Subcutaneous abdominal adipose tissue (tissue), 5 donors: ENCODE measurements around the gene TLR8.

Experiments
- H3K27ac ChIP-seq: one replicate; pipeline ENCODE4 v1.7.0; 2013; ENCODE audit warnings: low read depth, mild to moderate bottlenecking, inconsistent platforms, low read length, moderate library complexity
- H3K27me3 ChIP-seq, 5 donors: one replicate each; pipeline ENCODE4 v1.7.0; 2013; ENCODE audit warnings: low read length in 5 of 5, inconsistent platforms in 1 of 5; ENCODE audit not compliant: control insufficient read depth in 5 of 5, insufficient read depth in 4 of 5
- H3K36me3 ChIP-seq, 5 donors: one replicate each; pipeline ENCODE4 v1.7.0; 2013; ENCODE audit warnings: low read length in 5 of 5; ENCODE audit not compliant: control insufficient read depth in 5 of 5, insufficient read depth in 5 of 5
- H3K4me1 ChIP-seq, 5 donors: one replicate each; pipeline ENCODE4 v1.7.0; 2013; ENCODE audit warnings: low read length in 5 of 5, mild to moderate bottlenecking in 3 of 5, moderate library complexity in 1 of 5; ENCODE audit not compliant: control insufficient read depth in 5 of 5, insufficient read depth in 5 of 5
- H3K4me3 ChIP-seq, 5 donors: one replicate each; pipeline ENCODE4 v1.7.0; 2013; ENCODE audit warnings: low read length in 5 of 5, low read depth in 1 of 5
- H3K9ac ChIP-seq, 5 donors: one replicate each; pipeline ENCODE4 v1.7.0; 2013; ENCODE audit warnings: low read length in 5 of 5, mild to moderate bottlenecking in 4 of 5, moderate library complexity in 3 of 5
- H3K9me3 ChIP-seq, 5 donors: one replicate each; pipeline ENCODE4 v1.7.0; 2013; ENCODE audit warnings: low read length in 5 of 5; ENCODE audit not compliant: control insufficient read depth in 5 of 5
- donor health status: healthy.
- donor health status: healthy.
- donor health status: healthy.
- donor health status: healthy.
- donor health status: healthy.

TLR8 gene

GRCh38 chrX:12949205-12949926 lies 42.9 kb downstream of the TLR8 start:
- peak overlapping the region; percentile 67 for H3K27ac ChIP-seq
- H3K9me3 ChIP-seq = no peaks in the 10 kb centered on the region
- H3K9ac ChIP-seq = peak overlapping the region in 1 of 5 donors; percentile 69
- H3K4me3 ChIP-seq = peak overlapping the region in 4 of 5 donors; percentile 8 to 31 (median 18)
- H3K4me1 ChIP-seq = peaks cover 12 to 32% (median 15%) of the 10 kb centered on the region in 5 donors
- no peaks in the 10 kb centered on the region for H3K36me3 ChIP-seq
- peaks cover 0 to 5% (median 0%) of the 10 kb centered on the region in 5 donors for H3K27me3 ChIP-seq

GRCh38 chrX:12949927-12950656 lies 43.7 kb downstream of the TLR8 start:
- Histone ChIP-seq H3K27ac (peak overlapping the region; percentile 67), H3K4me1 (peaks cover 12 to 39% (median 20%) of the 10 kb centered on the region in 5 donors), H3K9ac (peak overlapping the region in 2 of 5 donors; percentile 23 to 69), H3K4me3 (peak overlapping the region in 4 of 5 donors; percentile 8 to 31 (median 18)), H3K27me3 (peaks cover 0 to 5% (median 0%) of the 10 kb centered on the region in 5 donors), H3K9me3 (no peaks in the 10 kb centered on the region), H3K36me3 (no peaks in the 10 kb centered on the region)

- Histone ChIP-seq H3K9ac (no peak overlapping the region), H3K4me3 (peak overlapping the region in 1 of 5 donors; percentile 18), H3K27me3 (peaks cover 0 to 5% (median 0%) of the 10 kb centered on the region in 5 donors), H3K27ac (peak overlapping the region; percentile 67), H3K4me1 (peaks cover 13 to 46% (median 24%) of the 10 kb centered on the region in 5 donors), H3K36me3 (no peaks in the 10 kb centered on the region), H3K9me3 (no peaks in the 10 kb centered on the region)
Measured at GRCh38 chrX:12950851-12951594, 44.6 kb downstream of the TLR8 start.

DNA sequence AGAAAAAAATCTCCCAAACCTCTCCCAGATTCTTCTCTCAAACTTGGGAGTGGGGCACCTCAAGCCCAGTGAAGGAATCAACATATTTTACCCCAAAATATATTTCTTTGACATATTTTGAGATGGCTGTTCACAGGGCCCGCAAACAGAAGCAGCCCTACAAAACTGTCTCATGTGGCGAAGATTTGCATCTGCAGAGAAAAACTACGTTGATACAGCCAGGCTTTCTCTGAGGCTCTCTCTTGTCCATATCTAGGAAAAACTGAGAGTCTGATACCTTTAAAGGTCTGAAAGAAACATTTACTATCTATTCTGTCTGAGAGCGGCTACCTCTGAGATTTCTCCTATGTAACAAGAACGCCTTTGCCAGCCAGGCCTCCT lies 45.2 kb downstream of the TLR8 start:
- no peak overlapping the region for H3K4me3 ChIP-seq
- no peak overlapping the region for H3K9ac ChIP-seq
- peaks cover 0 to 7% (median 0%) of the 10 kb centered on the region in 5 donors for H3K27me3 ChIP-seq
- no peaks in the 10 kb centered on the region for H3K36me3 ChIP-seq
- no peak overlapping the region for H3K27ac ChIP-seq
- H3K4me1 ChIP-seq = peaks cover 13 to 51% (median 30%) of the 10 kb centered on the region in 5 donors
- H3K9me3 ChIP-seq = no peaks in the 10 kb centered on the region

- H3K27me3 ChIP-seq = peaks cover 0 to 7% (median 0%) of the 10 kb centered on the region in 5 donors
- peaks cover 13 to 58% (median 33%) of the 10 kb centered on the region in 5 donors for H3K4me1 ChIP-seq
- no peak overlapping the region for H3K27ac ChIP-seq
- H3K36me3 ChIP-seq = no peaks in the 10 kb centered on the region
- H3K4me3 ChIP-seq = no peak overlapping the region
- H3K9me3 ChIP-seq = no peaks in the 10 kb centered on the region
- no peak overlapping the region for H3K9ac ChIP-seq
Measured at GRCh38 chrX:12953420-12953819, 47.0 kb downstream of the TLR8 start.

DNA sequence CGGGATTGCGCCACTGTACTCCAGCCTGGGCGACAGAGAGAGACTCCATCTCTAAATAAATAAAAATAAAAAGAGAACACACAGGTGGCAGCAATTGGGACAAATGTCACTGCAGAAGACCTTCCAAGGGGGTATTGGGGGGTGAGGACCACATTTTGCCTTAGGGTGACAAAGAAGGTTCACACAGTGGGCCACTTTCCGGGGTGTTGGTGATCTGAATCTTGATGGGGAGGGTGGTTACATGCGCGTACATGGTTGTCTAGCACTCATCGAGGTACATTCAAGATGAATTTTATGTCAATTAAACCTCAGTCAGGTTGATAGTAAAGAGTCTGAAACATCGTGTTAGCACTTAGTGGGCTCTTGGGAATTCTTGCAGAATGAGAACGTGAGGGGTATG lies 48.0 kb downstream of the TLR8 start:
- Histone ChIP-seq H3K9me3 (no peaks in the 10 kb centered on the region), H3K9ac (no peak overlapping the region), H3K27ac (no peak overlapping the region), H3K27me3 (peaks cover 0 to 7% (median 0%) of the 10 kb centered on the region in 5 donors), H3K36me3 (no peaks in the 10 kb centered on the region), H3K4me3 (no peak overlapping the region), H3K4me1 (peaks cover 13 to 54% (median 32%) of the 10 kb centered on the region in 5 donors)

GRCh38 chrX:12954981-12955380 lies 48.6 kb downstream of the TLR8 start:
- Histone ChIP-seq H3K27ac (no peak overlapping the region), H3K4me3 (no peak overlapping the region), H3K4me1 (peaks cover 8 to 48% (median 26%) of the 10 kb centered on the region in 5 donors)

GRCh38 chrX:12955882-12956703 lies 49.7 kb downstream of the TLR8 start:
- Histone ChIP-seq H3K4me1 (peaks cover 2 to 37% (median 18%) of the 10 kb centered on the region in 5 donors), H3K27ac (peak overlapping the region; percentile 46)

More at GRCh38 chrX:12954981-12955380, 48.6 kb downstream of the TLR8 start:
- Histone ChIP-seq H3K9ac (no peak overlapping the region), H3K27me3 (peaks cover 0 to 6% (median 0%) of the 10 kb centered on the region in 5 donors), H3K36me3 (no peaks in the 10 kb centered on the region), H3K9me3 (no peaks in the 10 kb centered on the region)

More at GRCh38 chrX:12955882-12956703, 49.7 kb downstream of the TLR8 start:
- H3K9ac ChIP-seq = peak overlapping the region in 3 of 5 donors; percentile 3 to 9 (median 8)
- peak overlapping the region in 4 of 5 donors; percentile 7 to 42 (median 16) for H3K4me3 ChIP-seq
- no peaks in the 10 kb centered on the region for H3K36me3 ChIP-seq
- H3K27me3 ChIP-seq = peaks cover 0 to 2% (median 0%) of the 10 kb centered on the region in 5 donors
- no peaks in the 10 kb centered on the region for H3K9me3 ChIP-seq
